K562 (cell line): ENCODE measurements around the gene SAPCD1. TPM values are rescaled to one million over a fixed set of nuclear protein-coding genes. Genes with fewer than 3 reads are reported as not detected.

Experiments
- CC2D1A ChIP-seq: fragments of 450-650 bp; IDR thresholded peaks from 2 replicates; pipeline ENCODE4 v1.6.1; 2017; ENCODE audit warnings: mild to moderate bottlenecking
- CREBBP ChIP-seq: IDR thresholded peaks from one replicate; pipeline ENCODE4 v1.6.1; 2012; ENCODE audit warnings: low read depth, mild to moderate bottlenecking, control low read depth, inconsistent platforms, low read length
- EP400 ChIP-seq: fragments of 450-650 bp; IDR thresholded peaks from 2 replicates; pipeline ENCODE4 v1.6.1; 2017; ENCODE audit warnings: antibody characterized with exemption, mild to moderate bottlenecking, moderate library complexity
- FOXK2 ChIP-seq, 2 experiments: fragments of 450-650 bp; IDR thresholded peaks in 1 of 2; conservative IDR thresholded peaks in 1 of 2; 2 replicates each; pipeline ENCODE4 v1.6.1; 2016; ENCODE audit warnings: low read depth in 2 of 2, mild to moderate bottlenecking in 1 of 2
- HDAC3 ChIP-seq: fragments of 450-650 bp; IDR thresholded peaks from 2 replicates; pipeline ENCODE4 v1.6.1; 2018; ENCODE audit warnings: borderline replicate concordance, mild to moderate bottlenecking, moderate library complexity; ENCODE audit not compliant: partially characterized antibody
- HDAC6 ChIP-seq: IDR thresholded peaks from 2 replicates; pipeline ENCODE4 v1.6.1; 2012; ENCODE audit warnings: low read depth, mild to moderate bottlenecking, control low read depth, inconsistent platforms, low read length, moderate library complexity
- HMG20A ChIP-seq: fragments of 450-650 bp; formaldehyde crosslinking; conservative IDR thresholded peaks from 2 replicates; pipeline ENCODE4 v1.4.0; 2020; ENCODE audit warnings: mild to moderate bottlenecking, mixed read lengths
- HMGXB4 ChIP-seq: sonication (generic); formaldehyde crosslinking; IDR thresholded peaks from 2 replicates; pipeline ENCODE4 v1.8.1; 2023; ENCODE audit warnings: mild to moderate bottlenecking, missing genetic modification reagents
- HSF4 ChIP-seq: fragments of 250-450 bp; sonication (Bioruptor Pico); IDR thresholded peaks from 2 replicates; pipeline ENCODE4 v2.1.2; 2022; ENCODE audit warnings: mild to moderate bottlenecking, moderate library complexity, borderline replicate concordance
- NR3C1 ChIP-seq: sonication (generic); formaldehyde crosslinking; IDR thresholded peaks from 2 replicates; pipeline ENCODE4 v1.8.1; 2022; ENCODE audit warnings: missing genetic modification reagents
- PML ChIP-seq: IDR thresholded peaks from 2 replicates; pipeline ENCODE4 v1.6.1; 2012; ENCODE audit warnings: low read length, inconsistent platforms
- POLR2H ChIP-seq: IDR thresholded peaks from 2 replicates; pipeline ENCODE4 v1.6.1; 2016; ENCODE audit warnings: missing genetic modification characterization, low read depth, mild to moderate bottlenecking, control low read depth, missing compliant biosample characterization, moderate library complexity
- TAF1 ChIP-seq: IDR thresholded peaks from 2 replicates; pipeline ENCODE4 v1.6.1; 2011; ENCODE audit warnings: mild to moderate bottlenecking, low read length, moderate library complexity; ENCODE audit not compliant: insufficient read depth, control insufficient read depth, severe bottlenecking; ENCODE audit errors: extremely low read depth
- TBP ChIP-seq: optimal IDR thresholded peaks from 2 replicates; pipeline ENCODE3; 2011; ENCODE audit warnings: low read depth, low read length, improper control_type of control experiment
- TSC22D4 ChIP-seq: fragments of 450-650 bp; IDR thresholded peaks from 2 replicates; pipeline ENCODE4 v1.6.1; 2016; ENCODE audit warnings: missing genetic modification characterization, missing biosample characterization, control low read depth
- ZC3H4 ChIP-seq: sonication (generic); formaldehyde crosslinking; IDR thresholded peaks from 2 replicates; pipeline ENCODE4 v1.9.0; 2021; ENCODE audit warnings: missing genetic modification reagents, borderline replicate concordance
- ZKSCAN8 ChIP-seq: fragments of 200-800 bp; sonication (Bioruptor generic); IDR thresholded peaks from 2 replicates; pipeline ENCODE4 v1.6.1; 2016; ENCODE audit warnings: missing genetic modification characterization, missing compliant biosample characterization
- ZNF174 ChIP-seq: fragments of 250-450 bp; sonication (Bioruptor Pico); IDR thresholded peaks from 2 replicates; pipeline ENCODE4 v1.4.0; 2020; ENCODE audit warnings: mild to moderate bottlenecking
- ZNF197 ChIP-seq: fragments of 200-800 bp; sonication (Bioruptor generic); IDR thresholded peaks from 2 replicates; pipeline ENCODE4 v1.6.1; 2016; ENCODE audit warnings: low read depth, missing genetic modification characterization, missing compliant biosample characterization
- ZNF354B ChIP-seq: fragments of 250-450 bp; sonication (Bioruptor Pico); IDR thresholded peaks from 2 replicates; pipeline ENCODE4 v1.4.0; 2020
- ZNF583 ChIP-seq: fragments of 250-450 bp; sonication (Bioruptor Pico); IDR thresholded peaks from 2 replicates; pipeline ENCODE4 v1.4.0; 2020
- ZNF75A ChIP-seq: fragments of 450-650 bp; formaldehyde crosslinking; IDR thresholded peaks from 2 replicates; pipeline ENCODE4 v1.4.0; 2020; ENCODE audit warnings: mild to moderate bottlenecking
- ZNF76 ChIP-seq: fragments of 250-450 bp; sonication (Bioruptor Pico); IDR thresholded peaks from 2 replicates; pipeline ENCODE4 v1.4.0; 2020; ENCODE audit warnings: mild to moderate bottlenecking, moderate library complexity, borderline replicate concordance
- ZNF79 ChIP-seq: fragments of 250-450 bp; sonication (Bioruptor Pico); IDR thresholded peaks from 2 replicates; pipeline ENCODE4 v1.4.0; 2020; ENCODE audit warnings: low read depth, mild to moderate bottlenecking, moderate library complexity
- ZSCAN29 ChIP-seq: fragments of 450-650 bp; IDR thresholded peaks from 2 replicates; pipeline ENCODE4 v1.6.1; 2017
- polyA plus RNA-seq, 8 experiments: library from polyadenylated mRNA; depleted of rRNA in 4 of 8; stranded (reverse) in 5 of 8; unstranded in 3 of 8; fragments of >200 nt; fragmentation: Nextera tagmentation in 2 of 8; fragmentation: Illumina TruSeq in 1 of 8; extraction: Ambion mirVana in 2 of 8; extraction: Trizol in 1 of 8; gene quantifications; 2 replicates each; pipeline versions ENCODE4 v1.2.1 to v1.2.3, GENCODE V29; 2011 to 2014; ENCODE audit warnings: inconsistent platforms in 1 of 8, missing spikeins in 1 of 8
- total RNA-seq, 7 experiments: library from RNA; depleted of rRNA in 6 of 7; stranded (reverse); fragments of >200 nt in 6 of 7; fragmentation: Illumina TruSeq in 2 of 7; extraction: Trizol in 2 of 7; gene quantifications; 2 replicates each; pipeline versions ENCODE4 v1.2.1 to v1.2.3, GENCODE V29; 2011 to 2021; ENCODE audit warnings: low replicate concordance in 1 of 7
- TF ChIP-seq, protein P1 (sequence below): sonication (generic); formaldehyde crosslinking; IDR thresholded peaks from 2 replicates; pipeline ENCODE4 v1.8.1; 2023; ENCODE audit warnings: mild to moderate bottlenecking, missing genetic modification reagents
- TF ChIP-seq, protein P2 (sequence below): fragments of 450-650 bp; IDR thresholded peaks from 2 replicates; pipeline ENCODE4 v1.6.1; 2016; ENCODE audit warnings: missing biosample characterization, missing genetic modification characterization

The SAPCD1 gene
- total and polyA plus RNA-seq, 9 of the 15 experiments (the other 6 are each of a cell fraction or from before 2014, with no cell fraction given), result 2.6 to 30.2 (median 7.4) TPM

- no peak for TF ChIP-seq HDAC3
- no peak for TF ChIP-seq POLR2H (tag)
- no peak for TF ChIP-seq ZNF79 (CRISPR knock-in tag)
- TF ChIP-seq, protein P1, sequence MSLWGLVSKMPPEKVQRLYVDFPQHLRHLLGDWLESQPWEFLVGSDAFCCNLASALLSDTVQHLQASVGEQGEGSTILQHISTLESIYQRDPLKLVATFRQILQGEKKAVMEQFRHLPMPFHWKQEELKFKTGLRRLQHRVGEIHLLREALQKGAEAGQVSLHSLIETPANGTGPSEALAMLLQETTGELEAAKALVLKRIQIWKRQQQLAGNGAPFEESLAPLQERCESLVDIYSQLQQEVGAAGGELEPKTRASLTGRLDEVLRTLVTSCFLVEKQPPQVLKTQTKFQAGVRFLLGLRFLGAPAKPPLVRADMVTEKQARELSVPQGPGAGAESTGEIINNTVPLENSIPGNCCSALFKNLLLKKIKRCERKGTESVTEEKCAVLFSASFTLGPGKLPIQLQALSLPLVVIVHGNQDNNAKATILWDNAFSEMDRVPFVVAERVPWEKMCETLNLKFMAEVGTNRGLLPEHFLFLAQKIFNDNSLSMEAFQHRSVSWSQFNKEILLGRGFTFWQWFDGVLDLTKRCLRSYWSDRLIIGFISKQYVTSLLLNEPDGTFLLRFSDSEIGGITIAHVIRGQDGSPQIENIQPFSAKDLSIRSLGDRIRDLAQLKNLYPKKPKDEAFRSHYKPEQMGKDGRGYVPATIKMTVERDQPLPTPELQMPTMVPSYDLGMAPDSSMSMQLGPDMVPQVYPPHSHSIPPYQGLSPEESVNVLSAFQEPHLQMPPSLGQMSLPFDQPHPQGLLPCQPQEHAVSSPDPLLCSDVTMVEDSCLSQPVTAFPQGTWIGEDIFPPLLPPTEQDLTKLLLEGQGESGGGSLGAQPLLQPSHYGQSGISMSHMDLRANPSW (CRISPR knock-in tag), result no peak
- no peak for TF ChIP-seq PML
- TF ChIP-seq TSC22D4 (tag), result no peak
- no peak for TF ChIP-seq HDAC6
- no peak for TF ChIP-seq ZNF197 (CRISPR knock-in tag)
- no peak for TF ChIP-seq ZKSCAN8 (CRISPR knock-in tag)
- no peak for TF ChIP-seq ZNF174
- TF ChIP-seq ZNF354B, result no peak
- TF ChIP-seq HSF4 (CRISPR knock-in tag), result no peak
- no peak for TF ChIP-seq HMG20A (CRISPR knock-in tag)
- TF ChIP-seq CREBBP, result no peak
- TF ChIP-seq HMGXB4 (CRISPR knock-in tag), result no peak; the same call in 1 of the 2 replicates
- TF ChIP-seq FOXK2 (conservative IDR thresholded peaks at IDR 0.05 in 1 of 2, IDR thresholded peaks at IDR 0.05 in 1 of 2; ENCODE audit: low read depth in 2 of 2), result no peak
- no peak for TF ChIP-seq NR3C1 (CRISPR knock-in tag)
- peak; percentile 35 for TF ChIP-seq TAF1
- TF ChIP-seq ZNF75A (CRISPR knock-in tag), result no peak
- peak; percentile 42 for TF ChIP-seq TBP
- no peak for TF ChIP-seq ZSCAN29
- no peak for TF ChIP-seq ZNF76
- TF ChIP-seq ZNF583 (CRISPR knock-in tag), result 0 out of 2 replicates have a peak, but pooled peaks have one; percentile 43
- TF ChIP-seq CC2D1A, result peak; percentile 54
- TF ChIP-seq, protein P2, sequence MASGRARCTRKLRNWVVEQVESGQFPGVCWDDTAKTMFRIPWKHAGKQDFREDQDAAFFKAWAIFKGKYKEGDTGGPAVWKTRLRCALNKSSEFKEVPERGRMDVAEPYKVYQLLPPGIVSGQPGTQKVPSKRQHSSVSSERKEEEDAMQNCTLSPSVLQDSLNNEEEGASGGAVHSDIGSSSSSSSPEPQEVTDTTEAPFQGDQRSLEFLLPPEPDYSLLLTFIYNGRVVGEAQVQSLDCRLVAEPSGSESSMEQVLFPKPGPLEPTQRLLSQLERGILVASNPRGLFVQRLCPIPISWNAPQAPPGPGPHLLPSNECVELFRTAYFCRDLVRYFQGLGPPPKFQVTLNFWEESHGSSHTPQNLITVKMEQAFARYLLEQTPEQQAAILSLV, result no peak
- peak; percentile 68 for TF ChIP-seq EP400
- no peak; the same call in 1 of the 2 replicates for TF ChIP-seq ZC3H4 (CRISPR knock-in tag)
These were observed 31.9 kb downstream of the SAPCD1 start (continued) for GRCh38 chr6:31794294-31794865.
